Right ventricle myocardium inferior (tissue), 1 donor: ENCODE data around the gene CRYBG1. TPM values are rescaled to one million over a fixed set of nuclear protein-coding genes. Genes with fewer than 3 reads are reported as not detected.
"Not testable (repeated sequence)": the region's sequence is repeated elsewhere in the genome, so short reads cannot be mapped to it uniquely, and the experiment has no call there.

ENCODE experiments used
- ATAC-seq: fragments of 200-7000 bp; cut with Tn5 transposase; one replicate; pipeline ENCODE4 v1.9.1; 2020; ENCODE audit warnings: mild to moderate bottlenecking, moderate library complexity
- DNase-seq: peaks from one replicate; pipeline ENCODE4 v3.0.0; 2021; ENCODE audit errors: missing footprints
- intact Hi-C: fragments of 100-400 bp; cut with DNase I; formaldehyde crosslinking; loops from one replicate; pipeline ENCODE4 v1.11.0; 2022
- total RNA-seq: library from RNA; stranded (reverse); fragmentation: NEBNext Ultra II Directional; extraction: Animal tissue kit (Norgen Biotek cat#: 25700); gene quantifications from one replicate; pipeline ENCODE4 v1.2.1, GENCODE V29; 2021
- donor health status: DM: no; HTN: yes; CAD: no; lungs with severe emphysema.

Gene CRYBG1
- total RNA-seq, 1 donor from 2014 or later = 1.8 TPM

GRCh38 chr6:106557837-106558236 lies 197.3 kb downstream of the CRYBG1 start:
- no peak for ATAC-seq
- intact Hi-C loops = no loop called here

GRCh38 chr6:106558364-106558763 lies 197.8 kb downstream of the CRYBG1 start:
- DNase-seq = no peak
- ATAC-seq = no peak
- intact Hi-C loops = no loop called here

More at GRCh38 chr6:106557837-106558236, 197.3 kb downstream of the CRYBG1 start:
- no peak for DNase-seq

GRCh38 chr6:106559659-106560058 lies 199.1 kb downstream of the CRYBG1 start:
- intact Hi-C loops = loop anchor here (10.0 kb wide), 1 partner anchor 415 kb away; the partner anchor contains the start of gene CD24
- ATAC-seq, DNase-seq: not testable (repeated sequence)

- DNase-seq (no peak), ATAC-seq (no peak)
- intact Hi-C loops = loop anchor here (10.0 kb wide), 1 partner anchor 414 kb away; the partner anchor contains the start of gene CD24
These were observed 200.6 kb downstream of the CRYBG1 start for GRCh38 chr6:106560996-106561685.

GRCh38 chr6:106561686-106562405 lies 201.3 kb downstream of the CRYBG1 start:
- ATAC-seq = no peak
- intact Hi-C loops = loop anchor here (10.0 kb wide), 1 partner anchor 413 kb away; the partner anchor contains the start of gene CD24
- DNase-seq = no peak

GRCh38 chr6:106563614-106564013 lies 203.1 kb downstream of the CRYBG1 start:
- no peak for DNase-seq
- intact Hi-C loops = loop anchor here (10.0 kb wide), 1 partner anchor 411 kb away; the partner anchor contains the start of gene CD24
- ATAC-seq = peak; percentile 74

- ATAC-seq (peak; percentile 57), DNase-seq (no peak)
- intact Hi-C loops = loop anchor here (10.0 kb wide), 1 partner anchor 410 kb away; the partner anchor contains the start of gene CD24
These were observed 204.0 kb downstream of the CRYBG1 start for GRCh38 chr6:106564476-106564875.

GRCh38 chr6:106568530-106568929 lies 208.0 kb downstream of the CRYBG1 start:
- DNase-seq = no peak
- intact Hi-C loops = loop anchor here (5.0 to 10.0 kb wide), 2 partner anchors 231 to 406 kb away; partner anchors contain the start of gene CD24

GRCh38 chr6:106569428-106569827 lies 208.9 kb downstream of the CRYBG1 start:
- intact Hi-C loops = loop anchor here (5.0 to 10.0 kb wide), 2 partner anchors 232 to 405 kb away; partner anchors contain the start of gene CD24
- DNase-seq = no peak
- ATAC-seq = no peak

More at GRCh38 chr6:106568530-106568929, 208.0 kb downstream of the CRYBG1 start:
- ATAC-seq = no peak

GRCh38 chr6:106572436-106572835 lies 211.9 kb downstream of the CRYBG1 start:
- intact Hi-C loops = no loop called here
- ATAC-seq (no peak), DNase-seq (no peak)

- DNase-seq = no peak
- no peak for ATAC-seq
- intact Hi-C loops = no loop called here
These were observed 212.5 kb downstream of the CRYBG1 start for GRCh38 chr6:106572875-106573585.

- intact Hi-C loops = no loop called here
- ATAC-seq = no peak
- no peak for DNase-seq
These were observed 214.4 kb downstream of the CRYBG1 start for GRCh38 chr6:106574741-106575458.

- no peak for ATAC-seq
- DNase-seq = no peak
- intact Hi-C loops = no loop called here
These were observed 218.8 kb downstream of the CRYBG1 start for GRCh38 chr6:106579281-106579680.

GRCh38 chr6:106581468-106581867 lies 221.0 kb downstream of the CRYBG1 start:
- DNase-seq = no peak
- intact Hi-C loops = no loop called here
- no peak for ATAC-seq

GRCh38 chr6:106586815-106587415 lies 226.4 kb downstream of the CRYBG1 start:
- no peak for DNase-seq
- intact Hi-C loops = no loop called here
- no peak for ATAC-seq

GRCh38 chr6:106588937-106589336 lies 228.4 kb downstream of the CRYBG1 start:
- ATAC-seq, DNase-seq, intact Hi-C loops: not testable (repeated sequence)

GRCh38 chr6:106591111-106591825 lies 230.8 kb downstream of the CRYBG1 start:
- ATAC-seq (no peak), DNase-seq (no peak)
- intact Hi-C loops = no loop called here
